ENCODE results near the gene C10orf90. TPM values are rescaled to one million over a fixed set of nuclear protein-coding genes. Genes with fewer than 3 reads are reported as not detected.

C10orf90 gene
- polyA plus RNA-seq, 12 donors: 0.67 to 2.2 (median 0.87) TPM; not detected in 2

DNA sequence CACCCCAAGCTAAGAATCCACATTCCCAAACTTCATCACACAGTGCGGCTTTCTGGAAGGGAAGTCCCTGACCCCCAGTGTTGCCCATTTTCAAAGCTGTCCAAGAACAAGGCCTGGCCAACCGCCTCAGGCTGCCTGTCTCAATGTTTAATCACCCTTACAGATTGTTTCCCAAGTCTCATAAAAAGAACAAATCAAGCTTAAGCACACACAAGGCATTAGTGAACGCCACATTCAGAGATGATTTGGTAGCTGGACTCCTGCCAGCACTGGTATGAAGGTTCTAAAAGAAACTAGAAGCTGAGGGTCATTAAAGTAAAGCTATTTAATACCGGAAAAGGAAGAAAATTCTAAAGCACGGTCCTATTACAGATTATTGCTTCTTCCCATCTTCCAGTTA, 35.6 kb downstream of the C10orf90 start:
- DNase-seq: no peak

DNA sequence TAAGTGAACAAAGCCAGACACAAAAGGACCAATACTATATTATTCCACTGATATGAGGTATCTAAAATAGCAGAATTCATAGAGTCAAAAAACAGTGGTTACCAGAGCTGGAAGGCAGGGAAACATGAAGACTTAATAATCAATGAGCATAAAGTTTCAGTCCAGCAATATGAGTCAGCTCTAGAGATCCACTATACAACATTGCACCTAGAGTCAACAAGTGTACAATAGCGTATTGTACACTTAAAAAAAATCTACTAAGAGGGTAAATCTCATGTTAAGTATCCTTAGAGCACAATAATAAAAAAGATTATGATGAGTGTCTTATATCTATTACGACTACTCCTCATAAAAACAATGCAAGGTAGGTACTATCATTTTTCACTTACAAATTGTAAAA, 36.1 kb downstream of the C10orf90 start:
- DNase-seq: no peak

DNA sequence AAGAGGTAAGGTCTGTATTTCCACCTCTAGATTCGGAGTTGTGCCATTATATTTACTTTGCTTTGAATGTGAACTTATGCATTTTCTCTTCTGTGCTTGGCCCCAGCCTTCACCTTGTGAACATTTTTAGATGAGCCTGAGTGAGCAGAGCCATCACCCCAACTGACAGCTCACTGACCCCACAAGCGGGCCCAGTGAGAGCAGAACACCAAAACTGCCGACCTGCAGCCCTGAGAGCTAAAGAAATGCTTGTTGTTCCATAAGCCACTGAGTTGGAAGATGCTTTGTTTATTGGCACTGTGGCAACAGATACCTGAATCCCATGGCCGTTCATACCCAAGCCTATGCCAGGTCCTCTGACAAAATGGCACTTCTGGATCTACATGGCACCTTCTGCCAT, 37.8 kb downstream of the C10orf90 start:
- DNase-seq: no peak

DNA sequence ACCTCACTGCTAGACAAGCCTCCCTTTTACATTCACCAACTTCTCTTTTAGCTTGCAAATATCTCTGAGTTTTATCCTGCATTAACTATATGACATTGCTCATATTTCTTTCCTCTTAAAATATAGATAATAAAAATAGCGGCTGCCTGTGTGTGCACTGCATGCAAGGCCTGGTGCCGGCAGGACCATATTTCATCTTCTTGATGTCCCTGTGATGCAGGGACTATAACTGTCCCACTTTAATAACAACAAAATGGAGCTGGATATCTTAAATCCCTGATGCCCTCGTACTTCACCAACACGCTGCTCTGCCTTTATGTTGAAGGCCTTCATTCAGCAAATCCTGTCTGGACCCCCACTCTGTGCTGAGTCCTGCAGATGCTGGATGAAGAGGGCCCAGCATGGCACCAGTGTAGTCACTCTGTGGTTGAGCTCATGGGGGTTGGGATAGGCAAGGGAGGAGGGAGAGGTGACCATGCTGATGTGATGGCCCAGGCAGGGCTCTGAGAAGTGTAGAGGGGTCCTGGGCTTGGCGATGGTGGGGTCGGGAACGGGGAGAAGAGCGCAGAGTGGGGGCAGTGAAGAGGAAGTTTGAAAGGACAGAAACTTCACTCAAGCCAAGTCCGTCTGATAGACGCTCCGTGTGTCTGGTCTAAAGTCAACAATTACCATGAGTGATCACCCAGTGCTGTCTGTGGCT, 40.4 kb downstream of the C10orf90 start:
- DNase-seq: no peak

DNA sequence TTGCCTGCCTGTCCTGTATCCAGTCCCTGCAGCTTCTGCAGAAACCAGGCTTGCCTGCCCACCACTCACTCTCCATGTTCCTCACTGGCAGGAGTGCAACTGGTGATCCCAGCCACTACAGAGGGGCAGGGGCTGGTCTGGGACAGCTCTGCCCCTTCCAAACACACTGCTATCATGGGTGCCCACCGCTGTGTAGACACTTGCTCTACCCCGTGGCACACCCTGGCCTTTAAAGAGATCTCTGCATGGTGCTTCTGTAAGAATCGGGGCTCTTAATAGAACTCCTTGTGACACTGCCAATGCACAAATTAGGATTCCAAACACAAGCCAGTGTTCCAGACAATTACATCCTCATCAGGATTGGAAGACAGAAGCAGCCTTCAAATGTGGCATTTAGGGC, 41.7 kb downstream of the C10orf90 start:
- no peak for DNase-seq

DNA sequence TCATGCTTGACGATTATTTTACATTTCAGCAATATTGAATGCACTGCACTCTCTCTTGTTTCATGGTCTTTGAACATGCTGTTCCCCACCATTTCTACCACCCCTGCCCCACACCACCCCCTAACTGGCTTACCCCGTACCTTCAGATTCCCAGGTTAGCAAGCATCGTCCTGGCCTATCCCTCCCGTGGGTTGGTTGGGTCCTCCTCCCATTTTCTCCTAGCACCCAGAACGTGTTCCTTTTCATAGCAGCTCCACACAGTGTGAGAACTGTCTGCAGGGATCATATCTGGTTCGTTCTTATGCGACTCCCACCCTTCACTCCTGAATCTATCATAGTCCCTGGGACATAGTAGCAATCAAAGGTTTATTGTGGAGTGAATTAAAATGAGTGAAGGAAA, 48.6 kb downstream of the C10orf90 start:
- no peak for DNase-seq

DNA sequence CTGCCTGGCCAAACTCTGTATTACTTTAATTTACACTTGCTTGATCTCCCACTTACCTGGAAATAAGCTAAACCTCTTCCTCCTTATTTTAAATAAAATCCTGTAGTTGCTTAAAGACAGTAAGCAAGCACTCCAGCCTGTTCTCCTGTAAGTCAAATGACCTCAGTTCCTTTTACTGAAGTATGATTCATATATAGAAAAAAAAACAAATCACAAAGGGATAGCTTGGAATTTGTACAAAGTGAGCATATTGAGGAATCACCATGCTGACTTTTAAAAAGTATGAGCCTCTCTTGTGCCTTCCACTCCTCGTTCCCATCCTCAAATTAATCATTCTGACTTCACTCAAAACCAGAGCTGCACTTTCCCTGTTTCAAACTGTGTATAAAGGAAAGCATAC, 52.0 kb downstream of the C10orf90 start:
- DNase-seq: peak; percentile 50

DNA sequence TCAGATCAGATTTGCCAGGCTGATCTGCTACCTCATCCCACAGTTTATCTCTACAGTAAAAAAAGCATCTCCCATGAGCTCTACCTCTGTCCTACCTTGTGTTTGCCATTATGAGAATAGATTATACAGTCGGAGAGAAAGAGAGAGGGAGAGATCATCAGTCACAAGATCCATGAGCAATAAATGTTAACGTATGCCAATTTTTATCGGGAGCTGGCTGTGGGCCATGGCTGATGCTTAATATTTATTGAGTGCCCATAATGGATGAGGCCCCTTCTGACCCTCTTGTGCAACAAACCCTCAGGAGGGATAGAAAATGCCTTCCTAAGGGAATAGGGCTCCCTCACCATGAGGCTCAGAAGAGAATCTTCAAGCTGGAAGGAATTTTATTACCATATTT, 52.8 kb downstream of the C10orf90 start:
- DNase-seq: no peak

DNA sequence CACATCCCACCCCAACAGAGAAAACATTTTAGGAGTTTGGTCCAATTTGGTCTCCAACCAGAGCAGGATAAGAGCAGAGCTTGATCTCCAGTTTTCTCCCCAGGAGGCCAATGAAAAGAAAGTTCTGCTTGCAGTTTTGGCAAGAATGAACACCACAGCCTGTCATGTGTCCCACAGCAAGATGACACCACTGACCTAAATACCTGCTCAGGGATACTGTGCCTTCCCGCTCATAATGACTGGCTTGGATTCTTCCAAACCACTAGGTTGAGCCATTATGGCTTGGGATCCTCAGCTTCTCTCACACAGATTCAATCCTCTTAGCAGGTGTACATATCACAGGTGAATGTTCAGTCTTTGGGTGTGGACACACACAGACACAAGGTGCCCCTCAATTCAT, 53.3 kb downstream of the C10orf90 start:
- DNase-seq: no peak

DNA sequence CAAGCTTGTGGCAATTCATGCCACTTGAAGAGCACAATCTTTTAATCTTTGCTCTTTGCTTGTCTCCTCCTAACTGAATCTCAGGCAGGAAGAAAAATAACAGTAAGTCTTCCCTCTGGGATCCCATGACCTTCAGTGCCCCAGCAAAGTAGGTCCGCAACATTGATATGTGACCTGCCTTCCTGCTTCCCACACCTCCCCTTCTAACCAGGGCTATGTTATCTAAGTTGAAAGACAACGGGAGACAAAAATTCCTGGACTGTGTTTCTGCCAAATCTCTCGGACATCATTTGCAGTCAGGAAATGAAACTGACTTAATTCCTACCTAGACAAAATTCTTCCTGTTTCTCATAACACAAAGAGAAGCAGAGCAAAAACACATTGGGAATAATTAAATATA, 53.8 kb downstream of the C10orf90 start:
- DNase-seq: no peak

DNA sequence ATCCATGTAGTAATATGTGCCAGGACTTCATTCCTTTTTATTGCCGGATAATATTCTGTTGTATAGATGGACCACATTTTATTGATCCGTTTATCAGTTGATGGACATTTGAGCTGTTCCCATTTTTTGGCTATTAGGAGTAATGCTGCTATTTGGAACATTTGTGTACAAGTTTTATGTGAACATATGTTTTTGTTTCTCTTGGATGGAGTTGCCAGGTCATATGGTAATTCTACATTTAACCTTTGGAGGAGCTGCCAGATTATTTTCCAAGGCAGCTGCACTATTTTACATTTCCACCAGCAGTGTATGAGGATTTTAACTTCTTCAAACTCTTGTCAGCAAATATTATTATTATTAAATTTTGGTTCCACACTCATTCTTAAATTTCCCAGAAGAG, 59.2 kb downstream of the C10orf90 start:
- DNase-seq: peak; percentile 81

DNA sequence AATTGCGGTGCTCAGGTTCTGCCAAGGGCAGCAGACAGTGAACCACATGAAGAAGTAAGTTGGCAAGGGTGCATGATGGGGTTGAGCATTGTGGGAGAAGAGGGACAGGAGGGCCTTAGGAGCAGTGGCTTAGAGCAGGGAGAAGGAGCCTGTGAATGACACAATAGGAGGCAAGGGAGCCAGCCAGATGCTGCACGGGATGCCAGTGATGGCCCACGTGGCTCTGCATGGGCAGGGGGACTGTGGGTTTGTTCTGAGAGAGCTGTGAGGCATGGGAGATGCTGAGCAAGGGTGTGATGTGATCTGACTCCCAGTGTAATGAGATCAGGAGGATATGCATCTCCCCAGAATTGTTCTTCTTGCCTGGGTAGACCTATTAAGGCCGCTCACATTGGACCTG, 60.9 kb downstream of the C10orf90 start:
- no peak for DNase-seq

DNA sequence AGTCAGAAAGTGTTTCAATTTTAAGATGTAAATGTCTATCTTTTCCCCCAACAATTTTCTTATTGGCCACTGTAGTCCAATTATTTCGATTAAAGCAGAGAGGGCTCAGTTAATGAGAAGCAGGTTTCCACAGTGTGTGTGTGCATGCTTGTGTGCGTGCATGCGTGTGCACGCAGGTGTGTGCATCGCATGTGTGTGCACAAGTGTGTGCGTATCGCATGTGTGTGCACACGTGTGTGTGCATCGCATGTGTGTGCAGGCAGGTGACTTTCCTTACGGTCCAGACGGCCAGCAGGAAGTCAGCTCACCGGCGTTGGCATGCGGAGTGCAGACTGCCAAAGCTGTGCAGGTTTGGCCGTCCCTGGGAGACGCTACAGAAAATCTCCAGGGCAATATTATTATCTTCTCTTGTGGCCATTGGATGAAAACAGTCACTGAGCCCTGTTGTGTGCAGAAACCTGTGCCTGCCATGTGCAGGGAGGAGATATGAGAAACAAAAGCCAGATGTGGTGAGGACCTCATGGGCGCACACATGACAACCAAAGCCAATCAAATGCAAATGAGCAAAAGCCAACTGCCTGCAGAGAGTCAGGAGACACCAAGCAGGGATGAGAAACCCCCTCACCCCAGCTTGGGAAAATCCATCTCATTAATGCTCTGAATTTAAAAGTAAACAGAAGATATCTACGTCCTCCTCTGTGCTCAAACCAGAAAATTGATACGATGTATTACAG, 70.4 kb downstream of the C10orf90 start:
- DNase-seq: no peak

DNA sequence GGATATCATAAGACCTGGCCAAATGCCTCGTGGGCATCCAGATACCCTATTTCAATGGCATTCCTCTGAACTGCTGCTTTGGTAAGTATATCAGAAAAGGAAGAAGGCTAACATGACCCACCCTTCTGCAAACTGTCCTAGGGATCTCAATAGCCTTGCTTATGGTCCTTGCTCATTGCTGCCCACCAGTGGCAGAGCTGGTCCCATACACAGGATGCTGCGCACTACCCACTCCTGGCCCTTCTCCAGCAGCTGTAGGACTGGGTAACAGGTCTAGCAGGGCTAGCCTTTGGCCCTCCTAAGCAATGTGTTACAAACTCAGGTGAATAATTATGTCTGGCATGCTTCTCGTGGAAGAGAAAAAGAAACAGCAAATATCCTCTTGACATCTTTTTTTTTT, 72.5 kb downstream of the C10orf90 start:
- DNase-seq: no peak

DNA sequence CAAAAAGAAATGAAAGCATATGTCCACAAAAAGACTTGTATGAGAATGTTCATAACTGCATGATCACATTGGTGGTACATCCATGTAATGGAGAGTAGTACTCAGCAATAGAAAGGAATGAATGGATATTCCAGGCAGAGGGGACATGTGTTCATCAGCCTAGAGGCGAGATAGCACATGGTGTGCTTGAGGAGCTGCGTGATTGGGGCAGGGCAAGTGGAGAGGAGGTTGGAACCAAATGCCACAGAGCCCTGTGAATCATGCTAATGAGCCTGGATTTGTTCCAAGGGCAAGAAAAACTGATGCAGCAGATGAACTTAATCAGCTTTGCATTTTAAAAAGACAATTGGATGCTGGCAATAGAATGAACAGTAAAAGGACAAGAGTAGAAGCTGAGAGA, 73.3 kb downstream of the C10orf90 start:
- DNase-seq: no peak

DNA sequence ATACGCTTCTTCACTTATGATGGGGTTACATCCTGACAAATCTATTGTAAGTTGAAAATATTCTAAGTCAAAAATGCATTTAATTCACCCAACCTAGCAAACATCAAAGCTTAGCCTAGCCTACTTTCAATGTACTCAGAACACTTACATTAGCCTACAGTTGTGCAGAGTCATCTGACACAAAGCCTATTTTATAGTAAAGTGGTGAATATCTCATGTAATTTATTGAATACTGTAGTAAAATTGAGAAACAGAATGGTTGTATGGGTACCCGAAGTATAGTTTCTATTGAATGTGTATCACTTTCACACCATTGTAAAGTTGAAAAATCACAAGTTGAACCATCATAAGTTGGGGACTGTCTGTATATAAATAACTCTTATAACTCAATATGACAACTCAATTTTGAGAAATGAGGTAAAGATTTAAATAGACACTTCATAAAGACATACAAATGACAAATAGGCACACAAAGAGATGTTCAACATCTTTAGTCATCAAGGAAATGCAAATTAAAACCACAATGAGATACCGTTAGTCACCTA, 73.9 kb downstream of the C10orf90 start:
- no peak for DNase-seq

DNA sequence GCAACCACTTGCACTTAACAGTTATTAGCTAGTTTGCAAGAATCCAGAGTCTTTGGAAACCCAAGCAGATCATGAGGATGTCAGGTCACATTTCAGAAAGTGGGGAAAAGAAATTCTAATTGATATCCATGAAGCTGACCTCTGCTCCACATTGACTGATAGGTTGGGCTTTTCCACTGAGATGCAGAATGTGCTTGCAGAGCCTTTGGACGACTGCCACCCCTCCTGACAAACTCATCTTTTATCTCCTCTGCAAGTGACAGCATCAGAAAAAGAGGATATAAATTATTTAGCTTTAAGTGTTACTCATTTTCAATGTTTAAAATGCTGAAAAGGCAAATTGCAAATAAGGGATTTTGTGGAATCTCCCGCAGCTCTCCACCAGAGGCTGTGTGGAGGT, 75.3 kb downstream of the C10orf90 start:
- no peak for DNase-seq

DNA sequence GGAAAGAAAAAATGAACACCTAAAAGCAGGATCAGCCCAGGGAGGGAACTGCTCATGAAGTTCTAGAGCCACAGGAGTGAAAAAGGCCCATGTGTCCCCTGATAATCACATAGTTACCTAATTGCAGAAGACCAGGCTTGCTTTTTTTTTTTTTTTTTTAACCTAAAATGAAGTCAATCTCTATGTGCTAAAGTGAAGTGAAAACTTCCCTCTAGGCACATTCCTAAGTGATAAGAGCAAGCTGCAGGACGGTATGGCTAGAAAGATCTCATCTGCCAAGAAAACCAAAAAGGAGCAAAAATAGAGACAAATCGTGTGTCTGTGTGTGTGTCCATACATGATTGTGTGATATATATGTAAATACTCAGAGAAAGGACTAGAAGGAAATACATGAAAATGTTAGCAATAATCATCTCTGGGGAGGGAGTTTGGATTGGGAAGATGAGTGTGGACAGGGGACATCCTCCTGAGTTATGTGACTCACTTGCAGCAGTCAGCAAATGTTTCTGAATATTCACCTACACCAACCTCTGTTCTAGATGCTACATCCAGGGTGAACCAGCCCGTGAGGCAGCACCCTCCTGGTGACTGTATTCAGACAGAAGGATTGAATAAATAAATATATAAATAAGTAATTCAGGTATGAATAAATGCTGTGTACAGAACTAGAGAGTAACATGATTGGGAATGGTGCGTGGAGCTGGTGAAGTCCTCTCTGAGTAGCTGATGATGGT, 76.4 kb downstream of the C10orf90 start:
- DNase-seq: no peak

DNA sequence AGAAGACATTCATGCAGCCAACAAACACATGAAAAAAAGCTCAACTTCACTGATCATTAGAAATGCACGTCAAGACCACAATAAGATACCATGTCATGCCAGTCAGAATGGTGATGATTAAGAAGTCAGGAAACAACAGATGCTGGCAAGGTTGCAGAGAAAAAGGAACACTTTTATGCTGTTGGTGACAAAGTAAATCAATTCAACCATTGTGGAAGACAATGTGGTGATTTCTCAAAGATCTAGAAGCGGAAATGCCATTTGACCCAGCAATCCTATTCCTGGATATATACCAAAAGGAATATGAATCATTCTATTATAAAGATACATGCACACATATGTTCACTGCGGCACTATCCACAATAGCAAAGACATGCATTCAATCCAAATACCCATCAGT, 77.6 kb downstream of the C10orf90 start:
- no peak for DNase-seq

DNA sequence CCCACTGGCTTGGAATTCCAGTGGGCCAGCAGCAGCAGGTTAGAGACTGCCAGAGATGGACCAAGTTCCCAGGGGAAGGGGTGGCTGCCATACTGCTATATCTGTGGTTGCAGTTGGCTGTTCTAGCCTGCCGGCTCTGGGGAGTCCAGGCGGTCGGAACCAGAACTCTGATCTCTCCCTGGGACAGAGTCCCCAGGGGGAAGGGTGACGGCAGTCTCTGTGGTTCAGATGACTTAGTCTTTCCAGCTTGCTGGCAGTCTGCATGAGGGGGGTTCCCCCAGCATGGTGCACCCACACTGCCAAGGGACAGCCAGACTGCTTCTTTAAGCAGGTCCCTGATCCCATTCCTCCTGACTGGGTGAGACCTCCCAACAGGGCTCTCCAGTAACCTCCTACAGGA, 82.5 kb downstream of the C10orf90 start:
- no peak for DNase-seq

DNA sequence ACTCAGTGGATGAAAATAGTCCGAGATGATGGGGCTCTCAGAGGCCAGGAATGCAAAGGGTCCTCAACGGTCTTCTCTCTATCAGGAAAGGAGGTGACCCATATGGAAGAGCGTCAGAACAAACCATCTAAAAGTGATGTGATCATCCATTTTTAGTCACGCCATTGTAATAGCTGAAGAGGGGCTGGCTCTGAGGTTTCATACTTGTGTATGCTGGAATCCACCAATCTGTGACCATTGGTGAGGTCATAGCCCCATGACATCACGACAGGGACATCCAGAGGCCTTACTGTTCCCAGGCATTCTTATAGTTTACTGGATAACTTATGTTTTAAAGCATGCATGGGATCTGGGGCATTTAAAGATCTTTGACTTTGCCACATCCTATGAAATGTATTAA, 83.6 kb downstream of the C10orf90 start:
- DNase-seq: no peak

DNA sequence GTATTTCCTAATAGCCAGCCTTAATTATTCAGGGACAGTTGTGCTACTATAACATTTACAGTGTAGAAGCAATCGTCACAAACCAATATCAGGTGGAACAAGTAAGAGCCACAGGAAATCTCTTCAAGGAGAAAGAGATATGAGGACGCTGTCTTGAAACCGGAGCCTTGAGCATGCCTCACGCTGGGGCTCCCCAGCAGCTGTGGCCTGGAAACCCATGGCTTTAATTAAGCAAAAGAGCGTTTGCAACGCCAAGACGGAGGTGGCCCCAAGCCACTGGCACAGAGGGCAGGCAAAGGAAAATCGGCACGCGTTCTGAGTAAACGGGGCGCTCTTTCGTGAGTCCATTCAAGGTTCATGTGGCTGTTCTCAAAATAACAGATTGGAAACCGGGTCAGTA, 84.4 kb downstream of the C10orf90 start:
- DNase-seq: no peak
